NCI-H2107 (cell line): Measurements from ENCODE around the gene GPR151.

Source experiments
- DNase-seq: peaks from one replicate; lab custom pipeline; 2025; lab: John Stamatoyannopoulos, UW

The GPR151 gene

DNA sequence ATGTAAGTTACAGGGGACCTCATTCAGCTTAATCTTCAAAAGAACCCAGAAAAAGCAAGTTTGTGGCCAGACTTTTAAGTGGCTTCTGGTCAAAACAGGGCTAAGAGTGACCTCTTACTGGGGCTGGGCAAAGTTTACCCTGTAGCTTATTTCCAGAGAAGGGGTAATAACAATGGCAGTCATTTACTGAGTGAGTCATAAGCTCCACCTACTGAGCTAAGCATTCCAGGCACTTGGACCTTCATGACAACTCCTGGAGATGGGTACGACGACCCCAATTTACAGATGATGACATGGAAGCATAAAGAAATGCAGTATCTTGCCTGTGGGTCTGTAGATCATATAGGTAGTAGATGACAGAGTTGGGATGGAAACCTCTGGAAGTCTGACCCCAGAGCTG lies 4.7 kb upstream of the GPR151 start:
- no peak for DNase-seq

DNA sequence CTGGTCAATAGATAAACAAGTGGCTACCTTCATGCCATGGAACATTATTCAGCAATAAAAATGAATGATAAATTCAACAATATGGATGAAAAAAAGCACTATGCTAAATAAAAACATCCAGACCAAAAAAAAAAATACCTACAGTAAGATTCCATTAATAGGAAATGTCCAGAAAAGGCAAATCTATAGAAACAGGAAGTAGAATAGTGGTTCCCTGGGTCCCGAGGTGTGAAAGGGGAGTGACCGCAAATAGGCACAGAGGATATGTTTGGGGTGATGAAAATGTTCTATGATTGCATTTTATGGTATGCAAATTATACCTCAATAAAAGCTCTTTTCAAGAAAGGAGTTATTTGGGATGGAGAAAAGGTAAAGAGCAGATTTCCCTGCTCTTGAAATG lies 3.6 kb upstream of the GPR151 start:
- no peak for DNase-seq

DNA sequence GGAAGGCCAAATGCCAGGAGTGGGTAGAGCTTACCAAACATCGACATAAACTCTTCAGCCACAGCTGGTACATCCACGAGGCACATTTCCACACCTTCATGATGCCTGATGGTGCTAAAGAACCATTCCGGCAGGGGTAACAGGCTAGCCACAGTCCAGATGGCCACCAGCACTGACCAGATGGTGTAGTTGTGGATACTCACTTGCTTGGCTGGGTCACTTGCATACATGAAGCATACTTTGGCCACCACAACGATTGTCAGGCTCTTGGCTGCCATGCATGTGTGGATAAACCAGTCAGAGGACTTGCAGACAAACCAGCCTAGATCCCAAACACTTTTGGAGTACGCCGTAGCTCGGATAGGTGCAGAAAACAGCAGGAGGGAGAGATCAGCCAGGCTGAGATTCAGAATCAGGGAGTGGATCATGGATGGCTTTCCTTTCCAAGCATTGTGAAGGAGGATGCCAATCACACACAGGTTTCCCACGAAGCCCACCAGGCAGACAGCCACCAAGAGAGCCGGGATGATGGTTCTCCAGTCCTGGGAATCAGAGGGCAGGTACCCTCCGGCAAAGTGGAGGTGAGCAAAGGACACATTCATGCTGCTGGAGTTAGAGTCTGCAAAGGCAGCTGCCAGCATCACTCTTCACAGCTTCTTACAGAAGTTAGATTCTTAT lies 378 bp downstream of the GPR151 start:
- no peak for DNase-seq

DNA sequence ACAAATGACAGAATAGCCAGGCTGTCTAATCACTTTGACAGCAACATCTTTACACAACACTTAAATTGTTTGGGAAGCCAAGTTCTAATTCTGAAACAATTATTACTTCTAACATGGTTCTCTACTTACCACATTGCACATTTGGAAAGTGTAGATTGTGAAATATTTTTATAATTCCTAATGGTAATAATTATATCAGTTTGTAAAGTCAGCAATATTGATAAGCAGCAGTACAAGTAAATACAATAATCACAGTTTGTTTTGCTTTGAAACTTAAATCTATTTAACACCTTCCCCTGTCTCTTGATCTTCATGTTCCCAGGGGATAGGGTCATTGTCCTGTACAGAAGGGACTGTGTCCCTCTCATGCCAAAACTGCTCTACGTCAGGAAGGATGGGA lies 1.4 kb downstream of the GPR151 start:
- DNase-seq = no peak

DNA sequence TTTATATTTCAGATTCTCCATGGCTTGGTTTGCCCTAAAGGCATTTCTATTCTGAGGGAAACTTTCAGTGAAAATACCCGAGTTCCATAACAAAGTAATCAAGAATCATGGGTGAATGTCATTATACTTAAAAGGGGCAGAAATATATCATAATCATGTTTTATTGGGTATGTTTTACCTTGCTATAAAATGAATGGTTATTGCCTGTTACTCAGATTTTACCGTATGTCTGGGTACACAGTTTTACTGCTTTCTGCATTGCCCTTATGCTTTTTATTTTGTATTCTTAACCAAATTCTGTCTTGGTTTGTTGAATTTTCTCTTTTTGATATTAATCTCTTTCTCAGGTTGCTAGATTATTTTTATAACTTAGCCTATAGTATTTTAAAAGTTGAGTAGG lies 2.5 kb downstream of the GPR151 start:
- DNase-seq = no peak

DNA sequence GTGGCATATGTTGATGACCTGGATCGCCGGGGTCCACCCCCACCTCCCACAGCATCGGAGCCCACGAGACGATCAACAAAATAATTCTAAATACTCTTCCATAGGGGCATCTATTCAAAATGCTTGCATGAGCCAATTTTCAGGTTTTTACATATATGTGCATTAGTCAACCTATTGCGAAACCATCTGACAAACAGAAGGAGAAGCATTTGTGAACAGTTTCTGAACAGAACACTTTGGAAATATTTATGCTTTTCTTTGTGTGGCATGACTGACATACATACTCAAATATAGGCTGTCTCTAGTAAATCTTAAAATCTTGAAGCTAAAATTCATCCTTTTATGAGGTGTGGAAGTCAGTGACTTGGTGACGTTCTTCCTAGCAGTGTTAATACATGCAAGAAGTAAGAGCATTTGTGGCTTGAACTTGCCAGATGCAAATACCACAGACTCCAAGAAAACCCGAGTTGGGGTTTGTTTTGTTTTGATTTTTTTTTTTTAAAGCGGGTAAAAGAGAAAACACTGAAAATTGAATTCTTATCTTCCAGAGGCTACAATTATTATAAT lies 5.3 kb downstream of the GPR151 start:
- no peak for DNase-seq

DNA sequence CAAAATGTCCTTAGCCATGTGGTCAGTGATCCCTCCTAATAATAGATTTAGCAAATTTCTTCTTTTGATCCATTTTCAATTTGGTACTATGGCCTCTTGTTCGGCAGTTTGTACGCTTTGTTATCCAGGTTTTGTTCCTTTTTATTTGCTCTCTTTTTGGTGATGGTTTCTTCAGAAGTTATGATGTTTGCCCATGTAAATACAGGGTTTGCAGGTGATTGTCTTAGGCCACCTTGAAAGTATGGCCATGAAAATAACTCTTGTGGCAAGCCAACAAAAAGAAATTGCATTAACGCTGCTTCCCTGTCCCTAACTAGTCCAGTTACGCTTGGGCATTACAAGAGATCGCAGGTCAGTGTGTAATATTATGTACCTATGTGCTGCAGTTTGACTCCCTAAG lies 8.6 kb downstream of the GPR151 start:
- DNase-seq = no peak

DNA sequence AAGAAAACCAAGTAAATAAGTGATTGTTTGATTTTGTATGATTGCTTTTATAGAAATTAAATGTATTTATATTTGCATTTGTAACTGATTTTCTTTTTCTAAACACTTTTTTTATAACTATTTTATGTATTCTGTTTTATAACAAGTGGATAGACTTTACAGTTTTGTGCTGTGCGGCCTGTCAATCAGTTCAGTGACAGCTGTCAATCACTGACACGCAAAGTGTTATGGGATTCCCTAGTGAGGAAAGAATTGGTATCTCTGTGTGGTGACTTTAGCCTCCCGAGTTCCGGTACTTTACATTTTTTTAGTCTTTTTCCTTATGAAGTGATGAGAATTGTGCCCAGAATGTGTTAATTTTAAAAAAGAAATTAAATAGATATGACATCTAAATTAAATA lies 16.3 kb downstream of the GPR151 start:
- DNase-seq = no peak

DNA sequence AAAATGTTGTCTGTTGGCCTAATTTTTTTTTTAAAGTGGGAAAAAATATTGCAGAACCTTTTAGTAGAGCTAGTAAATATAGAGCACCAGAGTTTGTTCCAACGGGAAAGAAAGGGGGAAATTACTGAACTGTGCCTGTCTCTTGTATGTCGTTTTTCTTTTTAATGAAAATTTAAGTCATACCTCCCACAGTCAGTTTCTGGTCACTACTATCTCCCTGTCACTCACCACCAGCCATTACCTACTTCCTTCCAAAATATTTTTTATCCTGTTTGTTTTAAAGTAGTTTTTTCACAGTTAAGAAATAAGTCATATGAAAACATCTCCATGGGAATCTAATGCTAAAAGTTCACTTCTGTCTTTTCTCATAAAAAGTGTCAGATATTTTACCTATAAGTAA lies 21.3 kb downstream of the GPR151 start:
- no peak for DNase-seq

DNA sequence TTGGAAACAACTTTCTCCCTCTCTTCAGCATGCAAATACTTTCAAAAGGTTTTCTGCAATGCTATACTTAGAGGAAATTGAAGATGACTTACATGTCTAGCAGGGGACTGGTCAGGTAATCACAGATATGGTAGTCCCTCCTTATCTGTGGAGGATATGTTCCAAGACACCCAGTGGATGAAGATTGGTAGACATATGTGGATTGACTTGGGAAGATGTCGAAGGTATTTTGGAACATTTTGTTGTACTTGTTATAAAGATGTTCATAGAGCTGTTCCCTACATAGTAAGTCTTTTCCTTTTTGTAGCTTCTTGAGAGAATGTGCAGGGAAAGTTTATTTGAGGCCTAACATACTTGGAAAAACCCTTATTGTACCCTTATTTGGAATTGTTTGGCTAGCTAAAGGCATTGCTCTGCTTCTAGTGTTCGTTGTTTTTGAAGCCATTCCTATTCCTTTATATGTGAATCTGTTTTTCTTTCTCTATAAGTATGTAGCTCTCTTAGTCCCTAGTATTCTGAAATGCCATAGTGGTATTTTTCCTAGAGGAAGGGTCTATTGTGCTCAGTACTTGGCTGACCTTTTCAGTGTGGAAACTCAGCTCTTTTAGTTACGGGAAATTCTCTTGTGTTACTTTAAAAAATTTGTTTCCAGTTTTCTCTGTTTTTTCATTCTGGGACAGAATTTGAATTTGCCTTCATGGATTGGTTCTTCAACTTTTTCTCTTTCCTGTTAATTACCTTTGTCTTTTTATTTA lies 25.7 kb downstream of the GPR151 start:
- DNase-seq = no peak

DNA sequence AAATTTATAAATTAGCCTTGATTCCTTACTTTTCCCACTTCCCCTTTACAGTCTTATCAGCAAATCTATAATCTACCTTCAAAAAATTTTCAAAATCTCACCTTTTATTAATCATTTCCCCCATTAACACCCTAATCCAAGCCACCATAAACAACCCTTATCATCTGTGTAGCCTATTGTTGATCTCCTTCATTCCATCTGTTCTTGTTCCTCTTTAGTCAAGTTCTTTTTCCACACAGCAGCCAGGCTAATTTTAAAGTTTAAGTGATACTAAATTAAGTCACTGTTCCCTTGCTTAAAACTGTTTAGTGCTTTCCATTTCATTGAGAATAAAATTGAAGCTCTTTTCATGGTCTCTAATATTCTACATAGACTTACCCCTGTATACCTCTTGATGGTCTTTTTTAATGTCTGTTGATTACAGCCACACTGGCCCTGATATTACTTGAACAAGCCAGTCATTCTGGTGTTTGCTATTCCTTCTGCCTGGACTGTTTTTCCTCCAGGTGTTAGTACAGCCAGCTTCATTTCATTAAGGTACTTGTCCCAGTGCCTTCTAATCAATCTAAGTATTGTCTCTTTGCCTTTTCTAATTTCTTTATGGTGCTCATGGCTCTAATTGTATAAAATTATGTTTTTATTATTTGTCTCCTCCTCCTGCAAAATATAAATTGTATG lies 31.1 kb downstream of the GPR151 start:
- DNase-seq = no peak

DNA sequence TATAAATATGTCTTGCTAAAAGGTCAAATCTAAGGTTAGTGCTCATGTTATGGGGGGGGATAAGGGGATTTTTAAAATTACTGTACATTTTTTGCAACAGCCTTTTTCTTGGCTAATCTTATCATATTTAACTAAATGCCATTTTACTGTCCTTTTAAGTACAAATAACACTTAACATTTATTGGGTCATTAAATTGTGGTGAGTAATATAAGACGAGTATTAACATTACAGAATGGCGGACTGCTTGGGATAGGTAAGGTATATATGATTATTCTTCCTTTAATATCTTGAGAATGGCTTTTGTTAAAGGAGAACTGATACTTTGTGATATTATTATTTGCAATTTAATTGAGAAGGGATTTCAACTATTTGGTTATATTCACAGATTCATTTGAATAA lies 33.2 kb downstream of the GPR151 start:
- DNase-seq = no peak

DNA sequence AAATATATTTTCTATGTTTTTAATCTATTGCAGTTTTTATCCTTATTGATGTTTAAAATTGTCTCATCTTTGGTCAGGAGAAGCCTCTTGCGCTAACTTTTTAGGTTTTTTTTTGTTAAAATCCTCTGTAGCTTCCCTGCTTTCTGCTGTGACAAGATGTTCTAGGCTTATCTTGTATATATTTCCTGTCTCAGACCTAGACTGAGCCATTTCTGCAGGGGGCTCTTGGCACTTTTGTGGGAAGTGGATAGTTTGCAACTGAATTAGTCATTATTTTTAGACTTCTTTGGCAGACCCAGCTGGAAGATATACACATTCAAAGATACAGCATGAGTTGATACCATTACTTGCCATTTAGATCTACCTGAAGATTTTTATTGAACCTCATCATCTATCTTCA lies 40.1 kb downstream of the GPR151 start:
- no peak for DNase-seq

DNA sequence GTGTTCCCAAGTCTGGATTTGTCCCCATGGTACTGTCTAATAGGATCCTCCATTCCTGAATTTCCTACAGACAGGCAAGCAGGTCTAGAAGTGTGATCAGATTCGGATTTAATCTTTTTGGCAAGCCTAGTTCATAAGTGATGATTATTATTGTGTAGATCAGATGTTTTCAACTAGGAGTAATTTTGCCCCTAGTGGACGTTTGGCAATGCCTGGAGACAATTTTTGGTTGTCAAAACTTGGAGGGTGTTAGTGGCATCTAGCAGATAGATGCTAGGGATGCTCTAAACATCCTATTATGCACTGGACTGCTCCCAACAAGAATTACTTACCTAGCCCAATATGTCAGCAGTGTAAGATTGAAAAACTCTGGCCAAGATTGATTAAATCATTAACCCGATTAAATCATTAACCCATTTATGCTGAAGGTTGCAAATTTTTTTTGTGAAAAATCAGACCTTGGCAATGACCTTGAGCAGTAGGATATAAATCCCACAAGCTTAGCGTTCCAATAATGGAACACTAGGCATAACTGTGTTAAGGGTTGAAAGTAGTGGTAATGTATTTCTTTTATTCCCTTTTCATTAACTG lies 40.7 kb downstream of the GPR151 start:
- DNase-seq = no peak

DNA sequence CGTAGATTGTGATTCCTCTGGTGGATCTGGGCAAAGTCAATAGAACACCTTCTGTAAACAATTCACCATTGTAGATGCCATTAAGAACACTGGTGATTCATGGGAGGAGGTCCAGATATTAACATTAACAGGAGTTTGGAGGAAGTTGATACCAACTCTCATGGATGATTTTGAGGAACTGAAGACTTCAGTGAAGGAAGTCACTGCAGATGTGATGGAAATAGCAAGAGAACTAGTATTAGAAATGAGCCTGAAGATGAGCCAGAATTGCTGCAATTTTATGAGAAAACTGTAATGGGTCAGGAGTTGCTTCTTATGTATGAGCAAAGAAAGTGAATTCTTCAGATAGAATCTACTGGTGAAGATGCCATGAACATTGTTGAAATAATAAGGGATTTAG lies 41.9 kb downstream of the GPR151 start:
- DNase-seq = no peak

DNA sequence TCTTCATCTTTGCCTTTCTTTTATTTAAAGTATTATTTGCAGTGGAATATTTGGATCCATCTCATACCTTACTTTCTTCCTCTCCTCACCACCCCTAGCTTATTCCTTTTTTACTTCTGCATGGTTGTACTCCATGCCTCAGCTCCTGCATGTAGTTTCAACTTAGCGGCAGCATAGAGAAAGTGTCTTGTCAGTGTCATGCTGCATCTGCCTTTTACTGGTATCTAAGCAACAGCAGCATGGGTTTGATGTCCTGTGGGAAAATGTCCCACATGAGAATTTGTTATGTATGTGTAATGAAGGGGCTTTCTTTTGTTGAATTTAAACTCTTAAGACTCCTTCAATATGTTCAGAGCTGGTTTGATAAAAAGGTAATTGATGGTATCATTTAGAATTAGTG lies 48.2 kb downstream of the GPR151 start:
- DNase-seq = no peak

DNA sequence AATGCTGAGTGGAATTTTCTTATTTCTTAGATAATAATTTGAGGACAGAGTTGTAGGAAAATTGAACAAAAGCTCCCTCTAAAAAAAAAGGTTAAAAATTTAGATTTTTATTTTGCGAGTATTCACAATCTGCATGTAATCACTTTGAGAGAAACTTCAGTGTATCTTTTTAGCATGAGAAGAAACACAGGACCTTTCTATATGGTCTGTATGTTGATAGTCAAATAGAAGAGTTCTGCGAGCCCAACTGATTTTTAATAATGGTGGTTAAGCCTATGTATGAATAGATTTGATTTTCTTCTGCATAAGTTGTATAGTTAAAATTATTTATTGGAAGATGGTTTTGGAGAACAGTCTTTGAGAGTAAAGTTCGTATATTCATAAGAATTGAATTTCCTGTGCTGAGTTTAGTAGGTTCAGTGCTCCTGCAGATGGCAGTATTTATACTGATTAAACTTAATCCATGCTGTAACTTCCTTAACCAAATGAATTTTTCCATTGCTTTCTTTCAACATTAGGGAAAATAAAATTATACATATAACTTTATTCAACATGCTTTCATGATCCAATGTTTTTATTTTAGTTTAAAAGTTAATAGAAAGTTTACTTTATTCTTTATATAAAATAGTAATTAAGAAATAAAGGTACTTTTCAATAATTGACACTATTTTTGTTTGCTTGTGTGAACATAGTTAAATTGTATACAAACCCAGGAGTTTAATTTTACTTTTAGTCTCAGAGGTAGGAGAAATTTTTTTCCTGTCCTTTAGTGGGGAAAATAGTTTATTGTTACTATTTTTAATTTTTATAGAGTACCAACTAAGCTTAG lies 49.3 kb downstream of the GPR151 start:
- no peak for DNase-seq

DNA sequence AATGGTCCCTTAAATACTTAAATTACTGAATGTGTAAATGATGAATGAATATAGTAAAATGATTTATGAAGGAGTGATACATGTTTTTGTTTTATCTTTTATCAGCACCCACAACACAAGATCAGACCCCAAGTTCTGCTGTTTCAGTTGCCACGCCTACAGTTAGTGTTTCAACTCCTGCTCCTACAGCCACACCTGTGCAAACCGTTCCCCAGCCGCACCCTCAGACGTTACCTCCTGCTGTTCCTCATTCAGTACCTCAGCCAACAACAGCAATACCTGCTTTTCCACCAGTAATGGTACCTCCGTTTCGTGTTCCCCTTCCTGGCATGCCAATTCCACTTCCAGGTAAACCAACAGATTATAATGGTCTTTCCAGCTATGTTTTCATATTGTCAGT lies 52.5 kb downstream of the GPR151 start:
- DNase-seq = no peak
